HG03457 (cell line): Measurements from ENCODE around the gene DOCK10.
"Not testable (repeated sequence)": the region's sequence is repeated elsewhere in the genome, so short reads cannot be mapped to it uniquely, and the experiment has no call there.

Experiments
- ATAC-seq: cut with Tn5 transposase; IDR thresholded peaks from one replicate; pipeline ENCODE4 v1.9.1; 2021; ENCODE audit warnings: moderate number of reproducible peaks; ENCODE audit not compliant: unreplicated experiment

The DOCK10 gene

GRCh38 chr2:224951723-224952481 lies 90.4 kb downstream of the DOCK10 start:
- no peak for ATAC-seq

- no peak for ATAC-seq
Observed at GRCh38 chr2:224948859-224949258, 93.4 kb downstream of the DOCK10 start.

- no peak for ATAC-seq
Observed at GRCh38 chr2:224948005-224948404, 94.3 kb downstream of the DOCK10 start.

- no peak for ATAC-seq
Observed at GRCh38 chr2:224947566-224947965, 94.7 kb downstream of the DOCK10 start.

GRCh38 chr2:224946895-224947294 lies 95.4 kb downstream of the DOCK10 start:
- ATAC-seq: peak; percentile 63

- no peak for ATAC-seq
Observed at GRCh38 chr2:224944707-224945547, 97.3 kb downstream of the DOCK10 start.

- not testable (repeated sequence) for ATAC-seq
Observed at GRCh38 chr2:224943601-224944041, 98.6 kb downstream of the DOCK10 start.

GRCh38 chr2:224941960-224942359 lies 100.3 kb downstream of the DOCK10 start:
- no peak for ATAC-seq

GRCh38 chr2:224940618-224941017 lies 101.7 kb downstream of the DOCK10 start:
- no peak for ATAC-seq

- ATAC-seq: peak; percentile 21
Observed at GRCh38 chr2:224938651-224939182, 103.6 kb downstream of the DOCK10 start.

GRCh38 chr2:224937887-224938286 lies 104.4 kb downstream of the DOCK10 start:
- peak; percentile 76 for ATAC-seq

GRCh38 chr2:224934526-224935188 lies 107.6 kb downstream of the DOCK10 start:
- ATAC-seq: no peak

- ATAC-seq: no peak
Observed at GRCh38 chr2:224933431-224933830, 108.8 kb downstream of the DOCK10 start.

GRCh38 chr2:224932522-224932921 lies 109.7 kb downstream of the DOCK10 start:
- no peak for ATAC-seq

- no peak for ATAC-seq
Observed at GRCh38 chr2:224931956-224932355, 110.3 kb downstream of the DOCK10 start.

GRCh38 chr2:224930990-224931389 lies 111.3 kb downstream of the DOCK10 start:
- ATAC-seq: no peak

- no peak for ATAC-seq
Observed at GRCh38 chr2:224930124-224930523, 112.1 kb downstream of the DOCK10 start.

- ATAC-seq: no peak
Observed at GRCh38 chr2:224929512-224929911, 112.8 kb downstream of the DOCK10 start.

- ATAC-seq: no peak
Observed at GRCh38 chr2:224927646-224928173, 114.6 kb downstream of the DOCK10 start.

- no peak for ATAC-seq
Observed at GRCh38 chr2:224927011-224927410, 115.3 kb downstream of the DOCK10 start.

GRCh38 chr2:224925810-224926100 lies 116.5 kb downstream of the DOCK10 start:
- ATAC-seq: no peak
